Right ventricle myocardium inferior (tissue), 1 donor: ENCODE data around the gene MRPS15. TPM values are rescaled to one million over a fixed set of nuclear protein-coding genes. Genes with fewer than 3 reads are reported as not detected.

Experiments used
- ATAC-seq: fragments of 200-7000 bp; cut with Tn5 transposase; one replicate; pipeline ENCODE4 v1.9.1; 2020; ENCODE audit warnings: mild to moderate bottlenecking, moderate library complexity
- DNase-seq: peaks from one replicate; pipeline ENCODE4 v3.0.0; 2021; ENCODE audit errors: missing footprints
- intact Hi-C: fragments of 100-400 bp; cut with DNase I; formaldehyde crosslinking; loops from one replicate; pipeline ENCODE4 v1.11.0; 2022
- total RNA-seq: library from RNA; stranded (reverse); fragmentation: NEBNext Ultra II Directional; extraction: Animal tissue kit (Norgen Biotek cat#: 25700); gene quantifications from one replicate; pipeline ENCODE4 v1.2.1, GENCODE V29; 2021
- donor health status: DM: no; HTN: yes; CAD: no; lungs with severe emphysema.

Gene MRPS15
- total RNA-seq, 1 donor from 2014 or later = 114 TPM

- DNase-seq (no peak), ATAC-seq (no peak)
- intact Hi-C loops = no loop called here
Observed at GRCh38 chr1:36466370-36467026, 2.3 kb upstream of the MRPS15 start.

- no peak for ATAC-seq
- DNase-seq = no peak
- intact Hi-C loops = loop anchor here (2.0 kb wide), 1 partner anchor 45 kb away; no protein-coding TSS in a partner anchor
Observed at GRCh38 chr1:36465731-36466369, 1.7 kb upstream of the MRPS15 start.

DNA sequence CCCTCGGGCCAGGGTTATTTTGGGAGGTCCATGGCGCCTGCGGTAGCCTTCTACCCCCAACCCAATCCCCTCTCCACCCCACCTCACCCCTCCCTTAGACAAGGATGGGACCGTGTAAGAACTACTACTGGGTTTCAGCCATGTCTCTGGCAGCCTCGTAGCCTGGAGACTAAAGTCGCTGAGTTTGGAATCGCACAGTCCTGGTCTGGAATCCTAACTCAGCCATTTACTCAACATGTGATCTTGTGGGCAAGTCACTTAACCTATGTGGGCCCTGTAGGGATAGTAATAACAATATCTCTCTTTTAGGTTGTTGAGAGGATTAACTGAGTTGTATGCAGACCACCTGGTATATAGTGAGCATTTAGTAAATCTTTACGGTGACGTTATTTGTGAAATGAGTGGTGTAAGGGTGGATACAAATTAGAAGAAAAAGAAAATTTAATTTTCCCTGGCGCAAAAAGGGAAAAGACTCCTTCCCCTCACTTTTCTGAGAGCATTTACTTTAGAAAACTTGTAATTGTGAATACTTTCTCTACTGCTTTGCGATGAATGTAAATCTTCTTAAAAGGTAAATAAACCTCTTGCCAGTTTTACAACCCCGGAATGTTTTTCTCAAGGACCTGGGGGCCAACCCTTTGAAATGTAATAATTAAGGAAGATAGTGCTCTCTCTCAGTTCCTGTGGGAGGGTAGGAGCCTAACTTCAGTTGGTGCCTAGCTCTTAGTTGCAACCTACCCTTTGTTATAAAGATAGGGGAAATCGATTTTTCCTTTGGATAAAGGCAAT lies 615 bp upstream of the MRPS15 start:
- ATAC-seq (peak; percentile 64), DNase-seq (no peak)
- intact Hi-C loops = loop anchor here (1.0 to 2.0 kb wide), 2 partner anchors 14 to 44 kb away; partner anchors contain the start of gene OSCP1

- no peak for ATAC-seq
- DNase-seq = no peak
- intact Hi-C loops = no loop called here
Observed at GRCh38 chr1:36463463-36463802, 751 bp downstream of the MRPS15 start.

DNA sequence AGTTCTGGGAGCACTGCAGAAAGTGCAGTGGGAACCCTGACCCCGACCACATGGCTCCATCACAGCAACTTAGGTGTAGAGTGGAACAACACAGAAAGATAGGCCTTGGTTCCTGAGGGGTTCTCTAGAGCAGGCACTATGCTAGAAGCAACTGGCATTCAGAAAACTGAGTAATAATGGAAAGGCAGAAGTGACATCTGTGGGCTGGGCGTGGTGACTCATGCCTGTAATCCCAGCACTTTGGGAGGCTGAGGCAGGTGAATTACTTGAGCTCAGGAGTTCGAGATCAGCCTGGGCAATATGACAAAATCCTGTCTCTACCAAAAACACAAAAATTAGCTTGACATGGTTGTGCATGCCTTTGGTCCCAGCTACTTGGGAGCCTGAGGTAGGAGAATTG lies 5.3 kb downstream of the MRPS15 start:
- ATAC-seq (no peak), DNase-seq (no peak)
- intact Hi-C loops = no loop called here

DNA sequence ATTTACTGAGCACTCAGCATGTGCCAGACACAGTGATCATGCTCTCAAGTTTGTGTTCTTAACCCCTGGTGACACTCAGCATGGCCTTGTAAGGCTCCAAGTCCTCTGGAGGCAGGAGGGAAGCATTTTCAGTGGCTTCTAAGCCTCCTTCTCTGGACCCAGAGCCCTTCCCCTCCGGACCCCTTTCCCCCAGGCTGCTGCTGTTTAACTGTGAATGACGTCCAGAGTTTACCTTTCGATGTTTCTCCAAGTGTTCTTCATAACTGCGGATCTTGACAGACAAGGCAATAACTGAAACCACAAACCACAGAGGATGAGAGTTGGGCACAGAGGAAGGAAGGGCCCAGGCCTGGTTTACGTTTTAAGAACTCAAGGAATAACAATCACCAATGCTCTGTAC lies 6.5 kb downstream of the MRPS15 start:
- intact Hi-C loops = no loop called here
- DNase-seq (no peak), ATAC-seq (no peak)

- DNase-seq = no peak
- ATAC-seq = no peak
- intact Hi-C loops = no loop called here
Observed at GRCh38 chr1:36456391-36456928, 7.7 kb downstream of the MRPS15 start.

- intact Hi-C loops = no loop called here
- no peak for ATAC-seq
Observed at GRCh38 chr1:36455386-36455785, 8.8 kb downstream of the MRPS15 start.

GRCh38 chr1:36453600-36454388 lies 10.4 kb downstream of the MRPS15 start:
- intact Hi-C loops = no loop called here
- DNase-seq = no peak
- no peak for ATAC-seq

More at GRCh38 chr1:36455386-36455785, 8.8 kb downstream of the MRPS15 start:
- no peak for DNase-seq

GRCh38 chr1:36453051-36453450 lies 11.1 kb downstream of the MRPS15 start:
- DNase-seq = no peak
- intact Hi-C loops = no loop called here
- ATAC-seq = no peak

DNA sequence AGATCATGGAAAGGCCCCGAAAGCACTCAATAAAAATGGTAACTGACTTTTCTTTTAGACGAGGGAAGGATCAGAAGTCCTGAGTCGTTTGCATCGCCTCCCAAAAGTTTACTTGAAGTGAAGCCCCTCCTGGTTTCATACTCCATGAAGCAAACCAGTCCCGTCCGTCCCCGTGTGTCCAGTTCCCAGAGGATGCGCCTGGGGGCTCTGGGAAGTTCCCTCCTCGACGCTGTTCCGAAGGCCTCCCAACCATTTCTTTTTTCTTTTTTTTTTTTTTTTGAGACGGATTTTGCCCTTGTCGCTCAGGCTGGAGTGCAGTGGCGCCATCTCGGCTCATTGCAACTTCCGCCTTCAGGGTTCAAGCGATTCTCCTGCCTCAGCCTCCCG lies 13.3 kb downstream of the MRPS15 start:
- intact Hi-C loops = loop anchor here (1.0 kb wide), 1 partner anchor 13 kb away; the partner anchor contains the start of gene MRPS15
- DNase-seq = no peak
- no peak for ATAC-seq

GRCh38 chr1:36450270-36450918 lies 13.8 kb downstream of the MRPS15 start, which contains the start of gene OSCP1:
Gene OSCP1, minus strand, starts transcription at chr1:36450451. Its CDS starts 82 bp downstream, at chr1:36450369.
- DNase-seq (peak; percentile 97), ATAC-seq (peak; percentile 99)
- intact Hi-C loops = loop anchor here (1.0 kb wide), 1 partner anchor 14 kb away; the partner anchor contains the start of gene MRPS15

GRCh38 chr1:36448530-36449056 lies 15.6 kb downstream of the MRPS15 start:
- ATAC-seq (no peak), DNase-seq (no peak)
- intact Hi-C loops = no loop called here

DNA sequence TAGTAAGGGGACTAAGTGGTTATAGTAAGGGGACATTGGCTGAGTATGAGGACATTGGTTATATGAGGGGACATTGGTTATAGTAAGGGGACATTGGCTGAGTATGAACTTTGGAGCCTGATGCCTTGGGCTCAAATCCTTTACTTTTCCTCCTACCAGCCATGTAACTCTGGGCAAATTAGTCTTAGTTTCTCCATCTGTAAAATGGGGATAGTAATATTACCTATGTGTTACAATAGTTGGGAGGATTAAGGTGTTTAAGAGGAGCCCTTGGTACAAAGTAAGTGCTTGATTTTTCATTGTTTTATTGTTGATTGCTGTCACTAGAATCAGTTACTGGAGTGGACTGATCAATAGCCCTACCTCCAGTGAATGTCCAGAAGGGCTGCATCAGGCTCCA lies 16.7 kb downstream of the MRPS15 start:
- ATAC-seq (no peak), DNase-seq (no peak)
- intact Hi-C loops = no loop called here

GRCh38 chr1:36446746-36447145 lies 17.4 kb downstream of the MRPS15 start:
- DNase-seq (no peak), ATAC-seq (no peak)
- intact Hi-C loops = no loop called here

DNA sequence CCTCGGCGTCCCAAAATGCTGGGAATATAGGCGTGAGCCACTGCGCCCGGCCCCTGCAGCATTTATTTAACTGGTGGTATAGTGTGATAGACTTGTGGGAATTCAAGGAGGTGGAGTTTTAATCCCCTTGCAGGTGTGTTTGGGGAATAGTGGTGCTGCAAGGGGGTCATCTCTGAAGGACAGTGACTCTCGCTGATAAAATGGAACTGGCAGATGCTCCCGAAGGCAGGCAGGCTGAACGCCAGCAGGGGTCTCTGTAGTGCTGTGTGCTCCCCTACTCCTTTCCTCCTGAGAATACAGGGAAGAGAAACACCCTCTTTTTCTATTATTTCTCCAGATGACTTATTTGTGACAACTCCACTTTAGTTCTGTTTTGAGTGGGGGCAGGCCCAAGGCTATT lies 17.9 kb downstream of the MRPS15 start:
- no peak for DNase-seq
- ATAC-seq = no peak
- intact Hi-C loops = no loop called here

DNA sequence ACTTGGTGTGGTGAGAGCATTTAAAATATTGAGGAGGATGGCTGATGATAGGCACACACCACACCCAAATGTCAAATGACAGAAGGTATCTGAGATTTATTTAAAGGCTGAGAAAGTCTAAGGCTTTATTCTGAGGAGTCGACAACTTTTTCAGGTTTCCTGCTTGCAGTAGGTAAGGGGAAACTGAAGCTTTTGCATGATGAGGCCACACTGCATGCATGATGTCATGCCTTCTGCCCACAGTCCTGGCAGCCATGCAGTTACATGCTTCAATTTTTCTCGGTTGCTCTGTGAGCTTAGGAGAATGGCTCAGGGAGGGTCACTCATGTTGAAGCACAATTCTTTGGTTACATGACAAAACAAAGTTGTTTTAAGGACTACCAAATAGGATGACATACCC lies 20.9 kb downstream of the MRPS15 start:
- ATAC-seq (no peak), DNase-seq (no peak)
- intact Hi-C loops = no loop called here

- no peak for ATAC-seq
- intact Hi-C loops = no loop called here
Observed at GRCh38 chr1:36442337-36442736, 21.8 kb downstream of the MRPS15 start.

More at GRCh38 chr1:36442337-36442736, 21.8 kb downstream of the MRPS15 start:
- DNase-seq = no peak
